Activated CD4-positive, alpha-beta T cell treated with anti-CD3 and anti-CD28 coated beads, Interleukin-2, amount 50 U/mL, for 24 hours (primary cell): ENCODE data around the gene RNASE8.
A peak's percentile ranks its signal among the peaks of the same experiment; 100 is the strongest.

Experiments used
- DNase-seq, 2 donors: peaks; one replicate each; pipeline ENCODE4 v3.0.0-alpha.2; 2020; ENCODE audit warnings: low read depth in 1 of 2, low spot score in 1 of 2

The RNASE8 gene

GRCh38 chr14:21090940-21091663 is 33.5 kb downstream of the RNASE8 start:
- DNase-seq: no peak

DNA sequence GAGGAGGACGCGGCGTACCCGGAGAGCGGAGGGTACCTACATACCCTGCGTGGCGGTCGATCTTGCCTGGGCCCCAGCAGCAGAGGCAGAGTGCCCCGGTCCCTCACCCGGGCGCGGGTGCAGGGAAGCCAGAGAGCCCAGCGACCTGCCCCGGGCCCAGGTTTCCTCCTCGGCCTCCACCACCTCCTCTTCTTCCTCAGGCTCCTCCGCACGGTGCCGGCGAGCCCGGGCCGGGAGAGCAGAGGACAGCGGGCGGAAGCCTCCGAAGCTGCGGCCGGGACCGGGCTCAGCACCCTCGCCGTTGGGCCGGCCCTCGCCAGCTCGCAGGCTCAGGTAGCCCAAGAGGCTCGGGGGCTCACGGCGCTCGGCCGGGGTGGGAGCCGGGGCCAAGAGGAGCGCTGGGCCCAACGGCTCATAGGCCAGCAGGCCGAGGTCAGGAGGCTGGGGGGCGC is 34.2 kb downstream of the RNASE8 start:
- no peak for DNase-seq

DNA sequence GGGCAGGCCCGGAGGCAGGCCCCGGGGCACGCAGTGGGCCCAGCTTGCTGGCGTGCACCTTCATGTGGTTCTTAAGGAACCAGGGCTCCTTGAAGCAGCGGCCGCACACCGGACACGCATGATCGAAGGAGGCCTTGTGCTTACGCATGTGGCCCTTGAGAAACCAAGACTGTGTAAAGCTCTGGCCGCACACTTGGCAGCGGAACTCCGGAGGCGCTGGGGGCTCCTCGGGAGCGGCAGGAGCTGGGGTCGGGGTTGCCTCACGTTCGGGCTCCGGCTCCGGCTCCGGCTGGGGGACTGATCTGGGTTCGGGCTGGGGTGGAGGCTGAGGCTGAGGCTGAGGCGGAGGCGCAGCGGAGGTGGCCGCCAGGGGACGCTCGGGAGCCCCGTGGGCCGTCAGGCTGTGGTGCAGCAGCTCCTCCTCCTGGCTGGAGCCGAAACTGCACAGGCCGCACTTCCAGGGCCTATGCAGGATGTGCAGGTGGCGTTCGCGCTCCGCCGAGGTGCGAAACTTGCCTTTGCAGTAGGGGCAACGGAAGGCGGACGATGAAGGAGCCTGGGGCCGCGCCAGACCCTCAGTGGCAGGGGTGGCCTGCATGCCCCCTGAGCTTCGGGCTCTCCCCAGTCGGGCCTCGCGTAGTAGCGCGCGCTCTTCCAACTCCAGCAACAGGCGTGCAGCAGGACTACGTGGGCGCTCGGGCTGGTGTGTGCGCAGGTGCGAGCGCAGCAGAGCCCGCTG is 34.8 kb downstream of the RNASE8 start:
- peak; percentile 86 to 92 for DNase-seq

DNA sequence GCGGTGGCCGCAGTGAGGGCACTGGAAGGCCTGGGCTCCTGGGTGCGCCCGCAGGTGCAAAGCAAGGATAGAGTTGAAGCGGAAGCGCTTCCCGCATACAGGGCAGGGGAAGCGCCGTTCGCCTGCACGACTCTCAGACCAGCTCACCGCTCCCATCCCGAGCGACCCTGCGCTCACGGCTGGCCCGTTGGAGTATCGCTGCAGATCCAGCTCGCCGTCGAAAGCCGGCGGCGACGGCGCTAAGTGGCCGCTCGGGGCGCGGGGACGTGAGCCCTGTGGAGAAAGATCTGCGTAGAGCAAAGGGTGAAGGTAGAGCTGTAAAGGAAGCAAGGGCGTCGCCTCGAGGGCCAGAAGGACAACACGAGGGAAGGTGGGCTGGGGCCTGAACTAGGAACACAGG is 35.4 kb downstream of the RNASE8 start:
- DNase-seq: no peak

DNA sequence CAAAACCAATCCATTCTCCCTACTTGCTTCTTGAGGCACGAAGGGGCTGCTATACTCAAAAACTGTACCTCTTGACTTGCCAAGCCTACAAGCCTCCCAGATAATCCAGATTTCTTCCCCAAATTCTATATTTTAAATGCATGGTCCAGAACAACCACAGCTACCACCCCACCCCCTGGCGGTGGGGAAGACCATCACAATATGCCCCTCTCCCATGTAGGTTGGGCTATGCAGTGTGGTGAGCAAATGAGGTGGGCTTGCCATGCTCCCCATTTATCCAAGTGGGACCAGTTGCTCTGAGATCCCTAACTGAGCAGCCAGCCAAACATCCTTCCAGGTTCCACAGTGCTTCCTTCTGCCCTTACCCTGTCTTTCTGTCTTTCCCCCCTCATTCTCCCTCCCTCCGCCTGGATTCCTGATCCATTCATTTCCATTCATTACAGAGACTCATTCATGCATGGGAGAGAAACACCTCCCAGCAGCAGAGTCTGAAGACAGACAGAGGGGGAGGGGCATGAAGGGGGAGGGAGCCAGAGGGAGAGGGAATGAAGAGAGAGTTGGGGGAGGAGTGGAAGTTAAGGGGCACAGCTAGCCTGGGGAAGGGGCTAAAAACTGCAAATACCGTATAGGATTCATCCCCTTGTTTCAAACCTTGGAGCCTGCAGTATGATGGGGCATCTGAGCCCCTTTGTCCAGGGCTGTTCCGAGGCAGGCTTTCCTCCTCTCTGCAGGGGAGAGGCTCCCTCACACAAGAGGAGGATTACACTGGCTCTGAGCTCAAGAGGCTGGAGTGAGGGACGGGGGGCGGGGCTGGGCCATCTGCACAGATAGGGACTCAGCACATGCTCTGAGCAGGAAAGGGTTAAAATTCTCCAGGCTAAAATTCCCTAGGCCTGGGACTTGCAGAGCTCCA is 36.4 kb downstream of the RNASE8 start:
- DNase-seq: no peak

DNA sequence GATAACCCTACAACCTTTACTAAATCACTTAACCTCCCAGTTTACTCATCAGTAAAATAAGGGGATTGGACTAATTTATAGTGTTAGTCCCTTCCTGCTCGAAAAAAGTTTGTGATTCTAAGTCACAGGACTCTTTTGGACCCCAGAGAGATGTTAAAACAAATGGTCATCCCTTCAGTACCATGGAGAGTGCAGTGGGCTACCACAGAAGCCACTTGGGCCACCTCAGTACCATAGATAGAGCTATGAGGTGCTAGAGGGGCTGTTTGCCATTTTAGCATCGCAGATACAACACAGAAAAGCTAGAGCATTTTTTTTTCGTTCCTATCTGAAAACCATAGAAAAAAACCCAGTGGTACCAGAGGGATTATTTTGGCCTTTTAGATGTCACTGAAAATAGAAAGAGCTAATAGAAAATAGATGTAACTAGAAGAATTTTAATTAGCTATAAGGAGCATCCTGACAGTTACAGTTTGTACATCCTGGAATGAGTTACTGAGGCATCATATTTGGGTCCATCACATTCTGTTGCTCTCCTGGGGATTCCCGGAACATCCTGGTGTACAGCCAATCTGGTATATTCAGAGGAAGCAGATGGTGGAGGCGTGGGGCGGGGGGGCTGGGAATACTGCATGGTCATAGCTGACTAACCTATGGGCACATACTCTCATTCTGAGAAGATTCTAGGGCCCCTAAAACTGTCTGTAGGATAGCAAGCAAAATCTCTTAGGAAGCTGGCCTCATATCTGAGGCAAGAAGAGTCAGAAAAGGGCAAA is 38.0 kb downstream of the RNASE8 start:
- no peak for DNase-seq

DNA sequence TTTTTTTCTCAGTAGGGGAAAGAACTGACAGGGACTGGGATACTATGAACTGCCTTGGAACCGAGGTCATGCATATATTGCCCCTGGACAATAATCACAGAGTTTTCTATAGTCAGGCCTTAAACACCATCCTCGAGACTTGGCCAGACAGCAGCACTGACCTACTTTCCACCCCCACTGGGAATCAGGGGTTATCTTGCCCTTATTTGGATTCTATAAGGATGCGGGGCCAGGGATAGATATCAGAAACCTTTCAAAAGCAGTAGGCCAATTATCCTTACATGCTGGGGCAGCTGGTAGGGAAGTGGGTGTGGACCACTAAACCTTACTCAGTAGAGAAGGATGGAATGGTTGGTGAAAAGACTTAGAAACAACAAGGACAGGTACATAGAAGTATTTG is 38.8 kb downstream of the RNASE8 start:
- no peak for DNase-seq

- DNase-seq: no peak
Observed at GRCh38 chr14:21096978-21097635, 39.5 kb downstream of the RNASE8 start.

DNA sequence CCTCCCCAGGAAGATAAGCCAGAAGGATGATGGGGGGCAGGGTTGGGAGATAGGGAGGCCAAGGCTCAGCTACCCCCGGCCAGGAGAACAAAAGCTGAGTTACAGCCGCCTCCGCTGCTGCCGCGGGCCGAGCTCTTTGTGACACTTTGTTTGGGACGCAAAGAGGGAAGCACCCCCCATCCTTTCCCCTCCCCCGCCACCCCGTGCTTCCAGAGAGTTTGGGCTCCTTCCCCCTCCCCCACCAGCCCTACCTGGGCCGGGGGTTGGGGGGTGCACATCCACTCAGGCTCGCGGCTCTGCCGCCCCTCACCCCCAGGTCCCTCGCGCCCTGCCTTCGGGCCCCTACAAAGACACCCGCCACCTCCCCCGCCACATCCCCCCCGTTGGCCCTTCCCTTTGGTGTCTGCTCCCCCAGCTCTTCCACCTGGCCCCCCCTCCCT is 40.0 kb downstream of the RNASE8 start:
- DNase-seq: no peak

DNA sequence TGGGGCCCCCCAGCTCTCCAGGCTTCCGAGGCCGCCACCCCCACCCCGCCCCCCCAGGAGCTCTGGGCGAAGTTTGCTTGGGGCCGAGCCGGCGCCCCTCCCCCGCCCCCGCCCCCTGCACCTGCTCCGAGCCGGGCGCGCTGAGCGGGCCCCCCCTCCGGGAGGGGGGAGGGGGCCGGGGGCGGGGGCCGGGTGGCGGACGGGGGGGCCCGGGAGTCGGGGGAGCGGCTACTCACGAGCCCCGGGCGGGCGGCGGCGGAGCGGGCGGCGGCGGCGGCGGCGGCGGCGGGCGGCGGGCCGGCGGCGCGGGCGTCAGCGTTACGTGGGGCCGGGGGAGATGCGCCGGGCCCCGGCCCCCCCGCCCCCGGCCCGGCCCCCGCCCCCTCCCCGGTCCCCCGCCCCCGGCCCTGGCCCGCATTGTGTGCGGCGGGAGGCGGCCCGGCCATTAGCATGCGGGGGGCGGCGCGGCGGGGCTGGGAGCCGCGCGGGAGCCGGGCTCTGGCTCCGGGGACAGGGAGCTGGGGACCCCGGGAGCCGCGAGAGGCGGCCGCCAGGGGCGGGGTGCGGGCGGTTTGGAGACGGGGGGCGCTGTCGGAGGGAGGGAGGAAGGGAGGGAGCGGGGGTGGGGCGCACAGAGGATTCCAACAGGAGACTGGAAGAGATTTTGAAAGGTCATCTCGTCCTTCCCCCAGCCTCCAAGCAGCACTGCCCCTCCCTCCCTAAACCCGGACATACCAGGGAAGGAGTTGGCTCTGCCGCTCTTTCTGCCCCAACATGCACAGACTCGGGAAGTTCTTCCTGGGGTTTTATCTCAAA is 40.7 kb downstream of the RNASE8 start, which contains the start of gene ZNF219:
TSS of gene ZNF219 (minus strand) at position 580 of the 816 bp plus-strand sequence. CDS start 5,064 bp downstream, outside the sequence.
- no peak for DNase-seq

- DNase-seq: no peak
Observed at GRCh38 chr14:21098892-21099595, 41.4 kb downstream of the RNASE8 start.

- DNase-seq: no peak
Observed at GRCh38 chr14:21099596-21099985, 42.0 kb downstream of the RNASE8 start.

DNA sequence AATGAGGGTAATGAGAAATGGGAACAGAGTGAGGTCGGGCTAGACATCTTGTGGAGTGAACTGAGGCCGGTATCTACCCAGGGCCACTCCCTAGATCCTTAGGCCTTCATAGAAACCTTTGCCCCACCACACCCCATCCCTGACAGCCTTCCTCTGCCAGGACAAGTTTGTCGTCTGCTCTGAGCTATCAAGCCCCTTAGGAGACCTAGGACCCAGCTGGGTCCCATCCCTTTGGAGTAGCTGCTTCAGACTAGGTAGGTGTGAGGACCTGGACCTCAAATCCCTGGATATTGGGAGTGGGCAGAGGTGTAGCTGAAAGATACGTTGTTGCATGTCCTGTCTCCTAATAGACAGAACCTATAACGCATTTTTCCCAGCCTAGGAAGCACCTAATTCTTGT is 43.3 kb downstream of the RNASE8 start, which contains the start of gene TMEM253:
TSS of gene TMEM253 (plus strand) at position 136 of the 400 bp plus-strand sequence. CDS start 278 bp downstream, outside the sequence.
- no peak for DNase-seq

DNA sequence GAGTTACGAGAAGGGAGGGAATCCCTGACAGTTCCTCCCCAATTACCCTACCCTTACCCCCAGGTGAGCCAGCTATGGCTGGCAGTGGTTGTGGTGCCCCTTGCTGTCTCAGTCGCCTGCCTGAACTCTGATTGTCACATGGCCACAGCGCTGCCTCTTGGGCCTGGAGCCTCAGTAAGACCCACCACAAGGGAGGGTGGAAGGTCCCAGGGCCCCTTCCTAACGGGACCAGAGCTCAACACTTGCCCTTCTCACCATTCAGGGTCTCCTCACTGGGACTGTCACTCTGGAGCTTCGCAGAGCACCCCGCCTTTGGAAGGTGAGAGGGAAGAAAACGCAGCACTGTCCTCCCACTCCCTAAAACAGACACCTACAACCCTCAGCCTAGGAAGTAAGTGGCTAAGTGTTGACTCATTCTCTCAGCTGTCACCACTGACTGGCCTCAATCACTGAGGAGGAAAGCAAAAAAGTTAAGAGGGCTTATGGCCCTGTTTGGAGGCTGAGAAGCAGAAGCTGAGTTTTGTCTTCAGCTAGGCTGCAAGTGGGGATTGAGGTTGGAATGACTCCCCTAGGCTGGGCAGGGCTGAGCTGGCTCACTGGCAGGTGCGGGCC is 44.3 kb downstream of the RNASE8 start:
- no peak for DNase-seq

GRCh38 chr14:21102521-21103410 is 45.1 kb downstream of the RNASE8 start:
- DNase-seq: no peak

DNA sequence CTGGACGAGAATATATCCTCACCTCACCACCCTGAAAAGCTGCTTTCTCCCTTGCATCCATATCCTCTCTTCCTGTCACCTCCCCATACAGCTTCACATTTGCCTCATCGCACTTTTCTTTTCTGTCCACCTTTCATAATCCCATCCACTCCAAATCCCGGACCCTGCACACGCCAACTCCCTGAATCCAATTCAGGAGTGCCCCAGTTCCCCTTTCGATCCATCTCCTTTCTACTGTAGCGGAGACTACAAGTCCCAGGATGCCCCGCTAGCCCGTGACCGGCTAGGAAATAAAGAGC is 45.7 kb downstream of the RNASE8 start:
- no peak for DNase-seq
